ENCODE data around the gene GRID2.

Gene GRID2

DNA sequence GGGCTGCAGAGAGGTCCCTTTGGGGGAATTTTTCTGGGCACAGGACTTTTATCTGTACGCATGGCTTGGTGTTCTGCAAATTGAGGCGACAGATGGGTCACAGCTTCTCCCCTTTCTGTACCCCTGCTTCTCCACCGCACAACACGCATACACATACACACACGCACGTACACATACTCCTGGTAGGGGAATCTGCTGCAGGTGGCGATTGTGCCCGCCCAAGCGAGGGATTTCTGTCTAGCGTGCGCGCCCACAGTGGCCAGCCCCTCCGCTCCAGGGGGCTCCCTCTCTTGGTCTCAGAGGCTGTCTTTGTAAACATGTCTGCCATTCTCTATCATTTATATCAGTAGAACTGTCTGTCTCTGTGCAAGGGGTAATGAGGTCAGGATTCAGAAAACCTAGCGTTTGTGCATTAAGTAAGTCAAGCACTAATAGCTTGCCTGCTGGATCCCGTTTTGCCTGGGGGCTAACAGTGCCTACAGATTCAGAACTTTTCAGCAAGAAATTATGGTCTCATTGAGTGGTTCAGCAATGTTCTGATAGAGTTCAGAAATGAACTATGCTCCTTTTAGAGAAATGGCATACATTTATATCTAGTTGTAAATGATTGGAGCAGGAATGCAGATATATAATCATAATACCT, 2.2 kb downstream of the GRID2 start:
- no peak overlapping the region for H3K27ac ChIP-seq

DNA sequence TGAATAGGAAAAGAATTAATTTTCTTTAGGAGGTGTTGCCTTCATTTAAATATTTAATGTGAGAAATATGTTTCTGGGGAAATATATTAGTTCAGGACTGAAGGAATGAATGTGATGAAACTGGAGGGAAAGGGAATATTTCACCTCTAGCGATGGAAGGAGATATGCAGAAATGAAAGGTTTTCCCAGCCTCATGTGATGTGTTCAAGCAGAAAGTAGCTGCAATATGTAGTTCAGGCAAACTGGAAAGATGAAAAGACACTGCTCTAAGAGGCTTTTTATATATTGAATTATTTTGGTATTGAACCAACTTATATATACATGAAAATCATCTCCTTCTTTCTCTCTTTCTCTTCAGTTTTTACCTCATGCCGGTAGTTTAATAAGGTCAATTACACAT, 3.4 kb downstream of the GRID2 start:
- H3K27ac ChIP-seq = no peak overlapping the region
- TF ChIP-seq, protein P1, sequence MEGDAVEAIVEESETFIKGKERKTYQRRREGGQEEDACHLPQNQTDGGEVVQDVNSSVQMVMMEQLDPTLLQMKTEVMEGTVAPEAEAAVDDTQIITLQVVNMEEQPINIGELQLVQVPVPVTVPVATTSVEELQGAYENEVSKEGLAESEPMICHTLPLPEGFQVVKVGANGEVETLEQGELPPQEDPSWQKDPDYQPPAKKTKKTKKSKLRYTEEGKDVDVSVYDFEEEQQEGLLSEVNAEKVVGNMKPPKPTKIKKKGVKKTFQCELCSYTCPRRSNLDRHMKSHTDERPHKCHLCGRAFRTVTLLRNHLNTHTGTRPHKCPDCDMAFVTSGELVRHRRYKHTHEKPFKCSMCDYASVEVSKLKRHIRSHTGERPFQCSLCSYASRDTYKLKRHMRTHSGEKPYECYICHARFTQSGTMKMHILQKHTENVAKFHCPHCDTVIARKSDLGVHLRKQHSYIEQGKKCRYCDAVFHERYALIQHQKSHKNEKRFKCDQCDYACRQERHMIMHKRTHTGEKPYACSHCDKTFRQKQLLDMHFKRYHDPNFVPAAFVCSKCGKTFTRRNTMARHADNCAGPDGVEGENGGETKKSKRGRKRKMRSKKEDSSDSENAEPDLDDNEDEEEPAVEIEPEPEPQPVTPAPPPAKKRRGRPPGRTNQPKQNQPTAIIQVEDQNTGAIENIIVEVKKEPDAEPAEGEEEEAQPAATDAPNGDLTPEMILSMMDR (conservative IDR thresholded peaks at IDR 0.05) = no peak
- no peak for TF ChIP-seq ZFX (IDR thresholded peaks at IDR 0.05)

More for the DNA sequence above, 2.2 kb downstream of the GRID2 start:
- TF ChIP-seq ZFX (IDR thresholded peaks at IDR 0.05) = no peak
- TF ChIP-seq, protein P1 (conservative IDR thresholded peaks at IDR 0.05) = no peak

DNA sequence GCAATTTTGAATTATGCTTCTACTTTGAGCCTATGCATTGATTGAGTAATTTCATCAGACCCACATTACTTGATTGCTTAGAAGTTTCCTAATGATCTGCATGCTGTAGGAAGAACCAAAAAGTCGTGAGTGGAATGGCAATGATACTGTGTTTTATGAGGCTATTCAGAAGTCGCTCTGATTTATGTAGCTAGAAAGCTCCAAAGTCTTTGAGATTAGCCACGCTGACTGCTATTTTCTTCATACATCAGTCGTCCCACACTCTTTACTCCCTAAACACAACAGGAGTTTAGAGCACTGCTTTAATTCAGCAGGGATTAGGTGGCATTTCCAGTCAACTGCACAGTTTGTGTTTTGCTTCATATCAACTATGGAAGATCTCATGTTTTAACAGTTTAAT, 4.1 kb downstream of the GRID2 start:
- TF ChIP-seq ZFX (IDR thresholded peaks at IDR 0.05) = no peak
- TF ChIP-seq, protein P1 (conservative IDR thresholded peaks at IDR 0.05) = no peak
- no peak overlapping the region for H3K27ac ChIP-seq

DNA sequence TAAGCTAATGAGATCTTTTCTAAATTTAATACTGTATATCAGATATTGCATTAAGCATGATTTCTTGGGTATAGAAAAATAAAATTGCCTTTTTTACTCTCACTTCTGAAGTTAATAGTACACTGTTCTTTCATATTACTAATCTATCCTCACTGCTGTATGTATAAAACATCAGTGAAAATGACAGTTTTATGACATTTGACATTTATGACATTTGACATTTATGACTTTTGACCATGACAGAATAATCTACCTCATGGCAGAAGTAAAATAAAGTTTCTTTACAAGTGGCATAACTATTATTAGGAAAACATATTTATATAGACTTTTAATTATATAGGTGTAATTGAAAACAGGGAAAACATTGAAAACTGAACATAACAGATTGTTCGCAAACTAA, 13.3 kb downstream of the GRID2 start:
- no peak overlapping the region for H3K27ac ChIP-seq
- no peak for TF ChIP-seq ZFX (IDR thresholded peaks at IDR 0.05)
- TF ChIP-seq, protein P1 (conservative IDR thresholded peaks at IDR 0.05) = no peak

DNA sequence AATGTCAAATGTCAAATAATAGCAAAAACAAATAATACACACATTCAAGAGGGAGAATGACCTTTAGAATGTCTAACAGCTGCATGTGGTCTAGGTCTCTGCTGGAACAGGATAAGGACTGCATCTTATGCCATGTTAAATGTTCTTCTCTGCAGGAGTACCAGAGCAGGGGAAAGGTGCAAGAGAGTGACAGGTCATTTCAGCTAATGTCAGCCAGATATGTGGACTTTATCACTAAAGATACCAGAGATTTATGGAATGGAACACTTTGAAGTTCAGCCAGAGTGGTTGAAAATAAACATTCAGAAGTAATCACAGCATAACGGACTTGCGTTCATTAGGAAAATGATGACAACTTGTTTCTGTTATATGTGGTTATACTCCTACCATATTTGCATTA, 24.3 kb downstream of the GRID2 start:
- no peak overlapping the region for H3K27ac ChIP-seq

DNA sequence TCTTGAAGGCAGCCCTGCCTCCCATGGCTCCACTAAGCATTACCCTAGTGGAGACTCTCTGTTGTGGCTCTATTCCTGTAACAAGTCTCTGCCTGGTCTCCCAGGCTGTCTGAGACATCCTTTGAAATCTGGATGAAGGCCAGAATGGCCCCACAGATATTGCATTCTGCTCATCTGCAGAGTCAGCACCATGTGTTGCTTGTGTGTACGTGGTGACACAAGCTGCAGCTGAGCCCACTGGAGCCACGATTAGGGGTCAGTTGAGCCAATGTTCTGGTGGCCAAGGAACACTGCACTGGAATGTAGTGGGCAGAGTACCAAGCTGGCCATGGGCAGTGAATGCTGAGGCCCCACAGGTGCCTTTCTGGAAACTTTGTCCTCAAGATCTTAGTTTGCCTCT, 29.2 kb downstream of the GRID2 start:
- no peak overlapping the region for H3K27ac ChIP-seq
- TF ChIP-seq ZFX (IDR thresholded peaks at IDR 0.05) = no peak
- TF ChIP-seq, protein P1 (conservative IDR thresholded peaks at IDR 0.05) = no peak

More for the DNA sequence above, 24.3 kb downstream of the GRID2 start:
- TF ChIP-seq, protein P1 (conservative IDR thresholded peaks at IDR 0.05) = no peak

DNA sequence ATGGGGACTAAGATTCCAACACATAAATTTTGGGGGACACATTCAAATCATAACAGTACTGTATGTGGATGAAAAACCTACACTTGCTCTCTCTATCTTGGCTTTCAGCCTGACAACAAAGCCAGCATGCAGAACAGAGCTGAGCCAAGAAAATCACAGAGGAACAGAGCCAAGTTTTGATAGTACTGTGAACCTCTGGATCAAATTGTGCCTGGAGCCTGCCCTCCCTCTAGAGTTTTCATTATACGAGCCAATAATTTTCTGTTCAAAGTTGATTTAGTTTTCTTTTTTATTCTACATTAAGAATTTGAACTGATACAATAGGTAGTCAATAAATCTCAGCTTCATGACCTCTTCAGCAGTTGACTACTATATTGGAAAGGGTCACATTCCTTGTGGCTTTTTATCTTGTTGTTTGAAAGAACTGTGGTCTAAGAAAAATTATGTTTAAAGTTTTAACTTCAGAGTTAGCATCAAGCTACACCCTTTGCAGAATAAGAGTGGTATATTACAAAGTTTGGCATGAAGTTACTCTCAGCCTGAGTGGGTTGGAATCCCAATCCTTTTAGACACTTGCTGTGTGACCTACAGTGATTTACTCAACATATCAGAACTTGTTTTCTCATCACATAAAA, 31.1 kb downstream of the GRID2 start:
- H3K27ac ChIP-seq = no peak overlapping the region
- no peak for TF ChIP-seq ZFX (IDR thresholded peaks at IDR 0.05)
- TF ChIP-seq, protein P1 (conservative IDR thresholded peaks at IDR 0.05) = no peak
